T47D (cell line): ENCODE measurements around the gene DDX47.
"Not testable (repeated sequence)": the region's sequence is repeated elsewhere in the genome, so short reads cannot be mapped to it uniquely, and the experiment has no call there.

Experiments used
- DNase-seq, 2 experiments: peaks; one replicate each; pipeline versions ENCODE4 v3.0.0 to v3.0.0-alpha.2; 2011 to 2012; ENCODE audit warnings: low read depth in 1 of 2, low spot score in 1 of 2
- JUND ChIP-seq: IDR thresholded peaks from 2 replicates; pipeline ENCODE4 v1.6.1; 2012; ENCODE audit warnings: low read depth
- in situ Hi-C: cut with HindIII; loops from 2 replicates; pipeline ENCODE4 v1.10.0; 2016; ENCODE audit warnings: low sequenced_read_pairs, low pct_unique_long_range_greater_than_20kb

Gene DDX47

GRCh38 chr12:12819752-12820311 lies 6.7 kb downstream of the DDX47 start:
- TF ChIP-seq JUND = no peak
- in situ Hi-C loops = no loop called here
- peak in 1 of 2 experiments; percentile 59 for DNase-seq

- in situ Hi-C loops, DNase-seq: not testable (repeated sequence)
Measured at GRCh38 chr12:12820376-12820775, 7.2 kb downstream of the DDX47 start.

GRCh38 chr12:12821975-12822374 lies 8.8 kb downstream of the DDX47 start:
- no peak for TF ChIP-seq JUND
- in situ Hi-C loops = no loop called here
- DNase-seq = no peak

GRCh38 chr12:12822886-12823285 lies 9.7 kb downstream of the DDX47 start:
- in situ Hi-C loops = no loop called here
- no peak for TF ChIP-seq JUND
- no peak for DNase-seq

GRCh38 chr12:12823300-12823699 lies 10.2 kb downstream of the DDX47 start:
- DNase-seq = no peak
- in situ Hi-C loops = no loop called here
- TF ChIP-seq JUND = no peak

GRCh38 chr12:12823811-12824210 lies 10.7 kb downstream of the DDX47 start:
- DNase-seq = no peak
- in situ Hi-C loops = no loop called here
- no peak for TF ChIP-seq JUND

- no peak for TF ChIP-seq JUND
- DNase-seq = no peak
- in situ Hi-C loops = no loop called here
Measured at GRCh38 chr12:12835378-12836146, 22.4 kb downstream of the DDX47 start.

- DNase-seq = no peak
- in situ Hi-C loops = no loop called here
- TF ChIP-seq JUND = no peak
Measured at GRCh38 chr12:12836571-12836970, 23.4 kb downstream of the DDX47 start.

GRCh38 chr12:12837025-12837812 lies 24.1 kb downstream of the DDX47 start:
- in situ Hi-C loops = no loop called here
- peak; percentile 16 to 49 for DNase-seq
- TF ChIP-seq JUND = no peak

GRCh38 chr12:12837813-12838153 lies 24.6 kb downstream of the DDX47 start:
- no peak for TF ChIP-seq JUND
- in situ Hi-C loops = no loop called here
- no peak for DNase-seq

GRCh38 chr12:12839003-12839395 lies 25.9 kb downstream of the DDX47 start:
- in situ Hi-C loops = no loop called here
- DNase-seq = no peak
- no peak for TF ChIP-seq JUND

GRCh38 chr12:12839439-12839838 lies 26.3 kb downstream of the DDX47 start:
- in situ Hi-C loops, DNase-seq: not testable (repeated sequence)

- TF ChIP-seq JUND = no peak
- in situ Hi-C loops = no loop called here
- DNase-seq = peak in 1 of 2 experiments; percentile 6
Measured at GRCh38 chr12:12839873-12840579, 26.9 kb downstream of the DDX47 start.
